DMS153 (cell line): ENCODE results near the gene CCR1.

Experiments used
- DNase-seq: peaks from one replicate; lab custom pipeline; 2025; lab: John Stamatoyannopoulos, UW

Gene CCR1

GRCh38 chr3:46208167-46208704 is at the start of gene CCR1:
CCR1 (minus strand) TSS chr3:46208313; CDS start chr3:46204313, 4,000 bp downstream.
- no peak for DNase-seq

- DNase-seq: no peak
These were observed 44.9 kb upstream of the CCR1 start for GRCh38 chr3:46252980-46253379.

DNA sequence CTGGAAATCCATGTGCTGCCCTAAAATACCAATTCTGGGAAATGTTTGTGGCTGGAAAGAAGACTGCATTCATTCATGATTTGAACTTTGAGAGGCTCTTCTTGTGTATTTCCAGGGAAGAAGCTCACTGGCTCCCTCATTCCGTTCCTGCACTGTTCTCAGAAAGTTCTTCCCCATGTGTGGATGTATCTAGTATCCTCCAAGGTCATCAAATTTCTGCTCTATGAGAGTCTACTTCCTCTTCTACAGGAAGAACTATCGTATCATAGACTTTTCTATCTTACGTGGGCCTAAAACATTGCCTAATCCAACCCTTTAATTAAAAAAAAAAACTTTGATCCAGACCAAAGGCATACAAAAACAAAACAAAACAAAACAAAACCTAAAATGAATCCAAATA is 37.0 kb upstream of the CCR1 start:
- DNase-seq: no peak

GRCh38 chr3:46243560-46243959 is 35.4 kb upstream of the CCR1 start:
- DNase-seq: no peak

- DNase-seq: no peak
These were observed 34.0 kb upstream of the CCR1 start, which contains the start of gene CCR3 for GRCh38 chr3:46242120-46242519. CCR3 (plus strand) TSS chr3:46242460; CDS start chr3:46265159, 22,699 bp downstream.

DNA sequence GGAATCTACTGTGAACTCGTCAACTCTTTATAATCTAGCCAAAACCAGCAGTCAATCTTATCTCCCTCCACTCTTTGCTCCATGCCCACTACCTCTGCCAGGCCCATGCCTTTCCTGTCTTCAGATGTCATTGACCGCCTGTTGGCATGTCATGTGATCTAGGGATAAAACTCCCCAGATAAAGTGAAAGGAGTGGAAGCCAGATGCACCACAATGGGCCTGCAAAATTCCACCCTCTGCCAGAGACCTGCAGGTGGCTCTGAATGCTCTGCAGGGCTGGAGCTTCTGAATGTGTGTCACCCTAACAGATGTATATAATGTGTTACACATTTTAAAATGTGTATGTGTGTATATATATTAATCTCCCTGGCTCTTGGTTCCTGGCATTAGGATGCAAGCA is 31.8 kb upstream of the CCR1 start:
- no peak for DNase-seq

GRCh38 chr3:46239301-46239938 is 31.3 kb upstream of the CCR1 start:
- DNase-seq: no peak

DNA sequence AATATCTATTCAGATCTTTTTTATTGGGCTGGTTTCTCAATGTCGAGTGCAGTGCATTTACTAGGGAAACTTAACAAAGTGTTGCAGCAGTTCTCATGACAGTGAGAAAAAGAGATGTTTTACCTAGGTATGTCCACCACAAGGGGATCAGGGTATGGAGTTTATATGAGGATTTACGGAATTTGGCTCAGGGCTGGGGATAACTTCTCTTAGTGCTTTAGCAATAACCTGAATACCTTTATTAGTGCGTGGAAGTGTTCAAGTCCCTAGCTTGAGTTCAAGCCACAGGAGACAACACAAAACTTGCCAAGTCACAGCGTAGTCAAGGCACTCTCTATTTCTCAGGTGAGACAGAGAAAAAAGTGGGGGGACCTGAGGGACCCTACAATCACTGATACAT is 30.3 kb upstream of the CCR1 start:
- DNase-seq: no peak

- DNase-seq: no peak
These were observed 28.4 kb upstream of the CCR1 start for GRCh38 chr3:46236294-46237054.

- DNase-seq: no peak
These were observed 27.3 kb upstream of the CCR1 start for GRCh38 chr3:46235425-46235824.

DNA sequence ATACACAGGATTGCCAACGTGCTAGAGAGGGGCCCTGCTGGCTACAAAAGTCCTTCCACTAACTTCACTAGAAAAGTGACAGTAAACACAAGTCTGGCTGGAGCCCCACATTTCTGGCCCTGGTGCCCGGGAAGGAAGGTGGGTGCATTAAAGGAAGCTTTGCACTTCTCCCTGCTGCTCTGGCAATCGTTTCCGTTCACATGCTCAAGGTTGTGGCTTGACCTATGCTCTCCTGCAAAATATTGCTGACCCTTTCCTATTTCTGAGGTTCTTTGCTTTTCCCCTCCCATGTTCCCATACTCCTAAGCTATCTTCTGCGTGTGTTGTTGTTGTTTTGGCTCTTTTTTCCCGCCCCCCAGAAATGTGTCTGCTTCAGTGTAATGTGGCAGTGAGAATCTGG is 25.1 kb upstream of the CCR1 start:
- no peak for DNase-seq

DNA sequence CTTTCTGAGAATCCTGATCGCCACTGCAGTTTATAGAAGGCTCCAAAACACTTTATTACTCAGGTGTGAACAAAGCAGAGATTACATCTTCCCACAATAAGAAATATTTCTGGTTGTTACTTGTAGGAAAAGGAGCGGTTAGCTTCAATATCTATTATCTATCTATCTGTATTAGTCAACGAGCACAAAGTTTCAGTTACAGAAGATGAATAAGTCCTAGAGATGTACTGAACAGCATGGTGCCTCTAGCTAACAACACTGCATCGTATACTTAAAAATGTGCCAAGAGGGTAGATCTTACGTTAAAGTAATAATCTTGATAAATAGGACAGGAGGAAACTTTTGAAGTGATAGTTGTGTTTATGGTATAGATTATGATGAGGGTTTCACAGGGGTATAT is 23.2 kb upstream of the CCR1 start:
- DNase-seq: no peak

DNA sequence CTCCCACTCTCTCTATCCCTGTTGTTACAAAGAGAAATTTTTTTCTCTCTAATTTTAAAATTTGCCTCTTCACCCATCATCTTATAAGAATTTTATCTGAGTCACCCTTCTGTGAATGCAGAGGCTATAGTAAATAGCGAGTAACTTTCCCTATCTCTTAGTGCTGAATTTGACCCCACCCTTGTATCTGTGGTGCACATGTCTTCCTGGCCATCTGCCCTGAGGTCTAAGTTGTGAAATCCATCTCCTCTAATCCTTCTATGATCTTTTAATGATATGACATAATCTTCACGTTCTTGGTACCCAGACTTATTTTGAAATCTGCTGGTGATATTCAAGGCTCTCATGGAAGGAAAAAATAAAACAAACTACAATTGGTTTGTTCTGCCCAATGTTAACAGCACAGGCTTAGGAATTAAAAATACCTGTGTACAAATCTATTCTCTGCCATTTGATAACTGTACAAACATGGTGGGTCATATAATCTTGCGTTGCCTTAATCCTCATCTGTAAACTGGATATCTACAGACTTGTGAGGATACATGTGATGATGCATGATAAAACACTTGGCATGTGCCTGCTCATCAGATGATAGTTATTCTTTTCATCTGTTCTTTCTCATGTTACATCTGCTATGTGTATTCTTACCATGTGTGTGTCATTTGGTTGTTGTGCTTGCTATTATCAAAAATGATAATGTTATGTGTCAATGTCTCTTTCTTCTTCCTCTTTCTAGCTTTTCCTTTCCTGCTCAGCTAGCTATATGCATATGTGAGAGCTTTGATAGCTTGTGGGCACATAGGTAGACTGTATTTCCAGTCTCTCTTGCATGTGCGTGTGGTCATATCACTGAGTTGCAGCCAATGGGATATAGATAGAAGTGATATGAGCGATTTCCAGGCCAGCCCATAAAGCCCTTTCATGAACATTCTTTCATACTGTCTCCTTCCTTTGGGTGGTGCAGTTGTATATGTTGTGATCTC is 20.4 kb upstream of the CCR1 start:
- DNase-seq: no peak

GRCh38 chr3:46222435-46223161 is 14.5 kb upstream of the CCR1 start:
- no peak for DNase-seq

DNA sequence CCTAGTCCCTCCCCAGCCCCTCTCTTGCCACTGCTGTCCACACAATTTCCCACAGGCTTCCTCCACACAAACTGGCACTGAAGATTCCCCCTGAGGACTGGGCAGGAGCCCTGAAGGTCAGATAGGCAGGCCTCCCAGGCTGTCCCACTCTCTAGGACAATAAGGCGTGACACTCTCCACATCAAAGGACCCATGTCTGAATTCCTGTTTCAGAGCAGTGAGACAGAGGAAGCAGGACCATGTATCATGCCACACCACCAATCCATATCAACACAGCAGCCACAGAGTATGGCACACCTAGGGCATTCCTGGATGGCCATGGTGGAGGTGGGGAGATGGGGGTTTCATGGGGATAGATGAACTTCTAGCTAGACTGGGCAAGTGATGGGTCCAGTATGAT is 13.8 kb upstream of the CCR1 start:
- DNase-seq: no peak

GRCh38 chr3:46221391-46221790 is 13.3 kb upstream of the CCR1 start:
- no peak for DNase-seq

GRCh38 chr3:46218196-46218709 is 10.1 kb upstream of the CCR1 start:
- DNase-seq: no peak

- DNase-seq: no peak
These were observed 7.8 kb upstream of the CCR1 start for GRCh38 chr3:46215810-46216414.

GRCh38 chr3:46214751-46215352 is 6.7 kb upstream of the CCR1 start:
- peak; percentile 39 for DNase-seq

GRCh38 chr3:46213201-46213600 is 5.1 kb upstream of the CCR1 start:
- DNase-seq: no peak
